Ascending aorta (tissue), 2 donors: ENCODE measurements around the gene FLRT1. TPM values are rescaled to one million over a fixed set of nuclear protein-coding genes. Genes with fewer than 3 reads are reported as not detected.

Source experiments
- DNase-seq, 2 donors: peaks; one replicate each; pipeline ENCODE4 v3.0.0-alpha.2; 2019; ENCODE audit warnings: low spot score in 2 of 2
- H3K27ac ChIP-seq, 2 donors: fragments of 200-600 bp; sonication (generic); one replicate each; pipeline ENCODE4 v1.5.1; 2016 to 2017; ENCODE audit warnings: mild to moderate bottlenecking in 1 of 2
- H3K27me3 ChIP-seq: fragments of 200-600 bp; sonication (generic); one replicate; pipeline ENCODE4 v1.5.1; 2017
- H3K36me3 ChIP-seq, 2 donors: fragments of 200-600 bp; sonication (generic); one replicate each; pipeline ENCODE4 v1.5.1; 2016
- H3K4me1 ChIP-seq, 2 donors: fragments of 200-600 bp; sonication (generic); one replicate each; pipeline ENCODE4 v1.5.1; 2016 to 2017; ENCODE audit warnings: mild to moderate bottlenecking in 1 of 2
- H3K4me3 ChIP-seq, 2 donors: fragments of 200-600 bp; sonication (generic); one replicate each; pipeline ENCODE4 v1.5.1; 2016 to 2017; ENCODE audit warnings: mild to moderate bottlenecking in 1 of 2
- H3K9me3 ChIP-seq, 2 donors: fragments of 200-600 bp; sonication (generic); one replicate each; pipeline ENCODE4 v1.5.1; 2016
- CTCF ChIP-seq, 3 experiments: fragments of 200-600 bp in 2 of 3; fragments of 450-650 bp in 1 of 3; sonication (generic) in 2 of 3; IDR thresholded peaks; one replicate each; pipeline ENCODE4 v1.5.1; 2016 to 2019; ENCODE audit warnings: antibody characterized with exemption in 3 of 3, mild to moderate bottlenecking in 1 of 3, moderate library complexity in 1 of 3
- intact Hi-C: fragments of 100-400 bp; cut with DNase I; formaldehyde crosslinking; loops from one replicate; pipeline ENCODE4 v1.15.1; 2023
- total RNA-seq: library from RNA; depleted of rRNA; stranded (reverse); fragments of >200 nt; gene quantifications from one replicate; pipeline ENCODE4 v1.1.0, GENCODE V29; 2016

Gene FLRT1
- total RNA-seq, 1 donor from 2014 or later: 10.3 TPM

DNA sequence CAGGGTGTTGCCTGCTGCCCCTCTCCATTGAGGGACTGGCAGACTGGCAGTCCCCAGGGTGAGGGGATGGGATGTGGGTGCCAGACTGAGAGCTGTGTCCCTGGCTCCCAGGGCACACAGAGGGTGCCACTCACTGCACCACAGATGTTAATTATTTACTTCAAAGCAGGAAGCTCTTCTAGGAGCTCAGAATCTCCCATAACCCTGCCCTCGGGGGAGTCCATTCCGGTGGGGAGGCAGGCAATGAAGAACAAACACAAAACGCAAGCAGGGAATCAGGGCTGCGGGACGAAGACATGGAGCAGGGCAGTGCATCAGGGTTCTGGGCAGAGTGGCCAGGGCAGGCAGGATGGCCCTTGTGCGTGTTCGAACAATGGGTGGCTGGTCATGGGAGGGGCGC is 24.4 kb upstream of the FLRT1 start:
- Histone ChIP-seq H3K4me3 (no peak overlapping the region), H3K36me3 (no peaks in the 10 kb centered on the region), H3K9me3 (no peaks in the 10 kb centered on the region), H3K27ac (no peak overlapping the region), H3K4me1 (peaks cover 0 to 10% of the 10 kb centered on the region in 2 donors), H3K27me3 (no peaks in the 10 kb centered on the region)
- TF ChIP-seq CTCF (IDR thresholded peaks at IDR 0.05): no peak
- intact Hi-C loops: no loop called here
- no peak for DNase-seq

DNA sequence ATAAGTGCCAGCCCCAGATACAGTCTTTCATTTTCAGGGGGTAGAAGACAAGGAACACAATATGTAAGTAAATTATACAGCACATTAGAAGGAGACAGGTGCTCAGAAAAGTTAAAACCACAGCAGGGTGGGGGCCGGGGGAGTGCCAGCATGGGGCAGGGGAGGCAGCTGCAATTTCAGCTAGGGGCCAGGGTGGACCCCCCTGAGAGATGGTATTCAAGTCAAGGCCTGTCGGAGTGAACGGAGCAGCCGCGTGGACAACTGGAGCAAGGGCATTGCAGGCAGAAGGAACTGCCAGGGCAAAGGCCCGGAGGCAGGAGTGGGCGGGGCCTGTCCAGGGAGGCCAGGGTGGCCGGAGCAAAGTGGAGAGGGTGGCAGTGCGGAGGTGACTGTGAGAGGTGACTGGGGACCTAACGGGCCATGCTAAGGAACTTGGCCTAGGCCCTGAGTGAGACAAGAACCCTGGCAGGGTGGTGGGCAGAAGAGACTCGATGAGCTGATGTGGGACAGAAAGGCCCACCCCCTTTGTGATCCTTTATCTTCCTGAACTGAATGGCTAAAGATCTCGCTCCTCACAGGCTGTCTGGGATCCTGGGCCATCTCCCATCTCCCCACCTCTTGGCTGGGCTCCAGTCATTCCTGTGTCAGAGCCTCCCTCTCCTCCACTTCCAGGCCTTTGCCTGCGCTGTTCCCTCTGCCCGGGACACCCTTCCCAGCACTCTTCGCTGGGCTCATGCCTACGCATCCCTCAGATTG is 22.4 kb upstream of the FLRT1 start:
- Histone ChIP-seq H3K27me3 (no peaks in the 10 kb centered on the region), H3K4me3 (no peak overlapping the region), H3K9me3 (no peaks in the 10 kb centered on the region), H3K4me1 (no peaks in the 10 kb centered on the region), H3K36me3 (no peaks in the 10 kb centered on the region), H3K27ac (no peak overlapping the region)
- TF ChIP-seq CTCF (IDR thresholded peaks at IDR 0.05): no peak
- intact Hi-C loops: no loop called here
- no peak for DNase-seq

GRCh38 chr11:64014356-64014755 is 21.4 kb upstream of the FLRT1 start:
- H3K36me3 ChIP-seq: no peaks in the 10 kb centered on the region
- intact Hi-C loops: no loop called here
- no peaks in the 10 kb centered on the region for H3K4me1 ChIP-seq
- no peak overlapping the region for H3K4me3 ChIP-seq
- no peak for TF ChIP-seq CTCF (IDR thresholded peaks at IDR 0.05)
- H3K27me3 ChIP-seq: no peaks in the 10 kb centered on the region
- H3K27ac ChIP-seq: no peak overlapping the region
- no peak for DNase-seq
- H3K9me3 ChIP-seq: no peaks in the 10 kb centered on the region

DNA sequence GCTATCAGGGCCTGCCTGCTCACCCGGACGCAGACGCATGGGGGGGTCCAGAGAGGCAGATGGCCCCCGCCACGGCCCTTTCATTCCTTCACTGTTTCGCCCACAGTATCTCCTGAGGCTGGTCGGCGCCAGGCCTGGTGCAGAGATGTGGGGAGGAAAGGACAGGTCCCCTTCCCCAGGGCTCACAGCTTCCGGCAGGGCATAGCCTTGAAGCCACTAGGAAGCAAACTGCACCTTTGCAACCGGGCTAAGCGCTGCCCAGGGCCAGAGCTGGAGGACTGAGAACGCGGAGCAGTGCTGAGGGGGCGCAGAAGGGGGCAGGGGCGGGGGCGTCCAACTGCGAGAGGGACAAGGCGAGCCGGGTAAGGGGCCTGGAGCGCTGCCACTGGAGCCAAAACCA is 20.2 kb upstream of the FLRT1 start:
- no peak overlapping the region for H3K4me3 ChIP-seq
- intact Hi-C loops: no loop called here
- no peak for DNase-seq
- no peaks in the 10 kb centered on the region for H3K27me3 ChIP-seq
- H3K36me3 ChIP-seq: no peaks in the 10 kb centered on the region
- no peaks in the 10 kb centered on the region for H3K4me1 ChIP-seq
- H3K27ac ChIP-seq: no peak overlapping the region
- no peaks in the 10 kb centered on the region for H3K9me3 ChIP-seq
- no peak for TF ChIP-seq CTCF (IDR thresholded peaks at IDR 0.05)

GRCh38 chr11:64015935-64016845 is 19.5 kb upstream of the FLRT1 start:
- Histone ChIP-seq H3K27ac (no peak overlapping the region), H3K9me3 (no peaks in the 10 kb centered on the region), H3K4me3 (no peak overlapping the region), H3K27me3 (no peaks in the 10 kb centered on the region), H3K36me3 (no peaks in the 10 kb centered on the region), H3K4me1 (no peaks in the 10 kb centered on the region)
- no peak for DNase-seq
- no peak for TF ChIP-seq CTCF (IDR thresholded peaks at IDR 0.05)
- intact Hi-C loops: no loop called here
